ENCODE measurements around the gene LGALS9. TPM values are rescaled to one million over a fixed set of nuclear protein-coding genes. Genes with fewer than 3 reads are reported as not detected.
"Not testable (repeated sequence)": the region's sequence is repeated elsewhere in the genome, so short reads cannot be mapped to it uniquely, and the experiment has no call there.

LGALS9 gene
- total RNA-seq, 1 donor from 2014 or later: 7.2 TPM

- no peak for DNase-seq (ENCODE audit: low read depth, low spot score)
Measured at GRCh38 chr17:27671591-27671910, 40.6 kb downstream of the LGALS9 start.

GRCh38 chr17:27671977-27672480, 41.0 kb downstream of the LGALS9 start:
- not testable (repeated sequence) for DNase-seq (ENCODE audit: low read depth, low spot score)

DNA sequence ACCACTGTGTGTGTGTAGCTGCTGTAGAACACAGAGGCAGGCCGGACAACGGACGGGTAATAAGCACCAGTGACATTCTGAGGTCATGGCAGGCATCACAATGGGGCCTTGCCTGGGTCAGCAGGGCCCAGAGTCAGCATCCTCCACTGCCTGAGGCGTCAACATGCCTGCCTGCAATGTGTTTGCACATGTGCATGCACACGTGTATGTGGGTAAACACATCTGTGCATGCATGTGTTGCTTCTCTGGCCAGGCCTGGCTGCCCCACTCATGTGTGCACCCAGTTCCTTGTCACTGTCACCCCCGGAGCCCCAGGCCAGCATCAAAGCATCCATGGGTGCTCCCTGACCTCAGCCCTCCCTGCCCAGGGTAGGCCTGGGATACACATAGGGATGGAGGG, 43.3 kb downstream of the LGALS9 start:
- DNase-seq (ENCODE audit: low read depth, low spot score): no peak

GRCh38 chr17:27677191-27677590, 46.2 kb downstream of the LGALS9 start:
- DNase-seq (ENCODE audit: low read depth, low spot score): no peak

GRCh38 chr17:27686322-27686721, 55.3 kb downstream of the LGALS9 start:
- not testable (repeated sequence) for DNase-seq (ENCODE audit: low read depth, low spot score)

GRCh38 chr17:27690882-27691281, 59.9 kb downstream of the LGALS9 start:
- DNase-seq (ENCODE audit: low read depth, low spot score): no peak

- DNase-seq (ENCODE audit: low read depth, low spot score): not testable (repeated sequence)
Measured at GRCh38 chr17:27695254-27695814, 64.3 kb downstream of the LGALS9 start.

Other genes with a start within 250 kb of the LGALS9 start
- gene KSR1, start 174.7 kb upstream of the LGALS9 start, total RNA-seq: 19.3 and 26.2 TPM in 2 replicates
- gene NOS2, start 169.3 kb downstream of the LGALS9 start, total RNA-seq: not detected in 2 replicates